ENCODE results near the gene ANO3. TPM values are rescaled to one million over a fixed set of nuclear protein-coding genes. Genes with fewer than 3 reads are reported as not detected.
"Not testable (repeated sequence)": the region's sequence is repeated elsewhere in the genome, so short reads cannot be mapped to it uniquely, and the experiment has no call there.

Gene ANO3
- total RNA-seq, result 1.3 TPM

DNA sequence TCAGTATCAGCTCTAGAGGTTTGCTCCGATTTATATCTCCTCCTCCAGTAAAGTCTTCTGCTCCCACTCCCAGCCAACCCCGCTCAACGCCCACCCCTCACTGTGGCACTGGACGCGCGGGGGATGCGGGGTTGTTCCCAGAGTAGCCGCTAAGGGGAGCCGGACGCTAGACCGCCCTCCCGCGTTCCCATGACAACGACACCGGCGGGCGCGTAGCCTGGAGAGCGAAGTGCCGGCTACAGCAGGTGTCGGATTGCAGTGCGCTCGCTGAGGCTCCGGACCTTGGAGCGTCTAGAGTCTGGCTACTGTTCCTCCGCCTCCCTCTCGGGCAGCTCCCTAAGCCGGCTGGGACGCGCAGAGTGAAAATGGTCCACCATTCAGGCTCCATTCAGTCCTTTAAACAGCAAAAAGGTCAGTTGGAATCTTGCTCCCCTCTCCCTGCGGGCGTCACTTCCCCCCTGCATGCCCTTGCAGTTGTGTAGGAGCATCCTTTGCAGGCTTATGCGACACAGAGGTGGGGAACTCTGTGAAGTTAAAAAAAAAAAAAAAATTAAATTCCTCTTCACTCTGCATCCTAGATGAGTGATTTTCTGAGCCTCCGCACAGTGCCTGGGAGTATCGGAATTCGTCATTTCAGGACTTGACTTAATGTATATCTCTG lies at the start of gene ANO3:
ANO3 (plus strand) TSS at position 220 of the 661 bp plus-strand sequence; CDS start at position 366, 146 bp downstream.
- DNase-seq, result peak; percentile 97

DNA sequence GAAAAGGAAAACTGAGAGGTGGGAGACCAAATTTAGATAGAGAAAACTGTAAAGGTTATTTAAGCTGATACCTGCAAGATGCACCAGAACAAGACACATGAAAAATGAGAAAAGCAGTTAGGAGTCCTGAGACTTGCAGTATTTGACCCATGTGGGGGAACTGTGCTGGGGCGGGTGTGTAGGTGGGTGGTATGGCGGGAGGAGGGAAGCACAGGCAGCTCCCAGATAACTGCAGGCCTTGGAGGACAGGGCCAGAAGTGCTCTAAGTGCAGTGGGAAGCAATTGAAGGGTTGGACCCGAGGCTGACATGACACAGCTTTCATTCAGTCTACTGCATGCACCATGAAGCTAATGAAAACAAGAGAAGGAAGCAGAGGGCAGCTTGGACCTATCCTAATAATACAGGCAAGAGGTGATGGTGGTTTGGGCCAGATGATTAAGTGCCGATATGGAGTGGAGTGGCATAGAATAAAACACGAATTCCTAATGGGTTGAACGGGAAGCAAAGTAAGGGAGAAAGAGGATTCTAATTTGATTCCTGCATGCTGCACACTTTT lies 48.0 kb upstream of the ANO3 start:
- DNase-seq, result no peak

DNA sequence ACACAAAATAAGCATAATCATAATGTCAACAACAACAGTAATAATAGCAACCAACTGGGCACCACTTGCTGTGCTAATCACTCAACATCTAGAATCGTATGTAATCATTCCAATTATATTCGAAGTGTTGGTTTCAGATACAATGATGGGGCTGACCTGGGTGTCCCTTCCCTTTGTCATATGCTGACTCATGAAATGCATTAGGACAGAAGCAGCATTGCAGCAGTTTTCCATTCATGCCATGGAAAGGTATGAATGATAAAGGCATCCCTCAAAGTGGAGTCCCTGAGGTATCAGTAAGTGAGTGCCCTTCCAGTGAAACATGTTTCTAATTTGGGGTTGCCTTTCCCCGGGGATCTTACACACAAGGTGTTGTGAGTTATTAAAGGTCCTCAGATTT lies 46.3 kb upstream of the ANO3 start:
- no peak for DNase-seq

DNA sequence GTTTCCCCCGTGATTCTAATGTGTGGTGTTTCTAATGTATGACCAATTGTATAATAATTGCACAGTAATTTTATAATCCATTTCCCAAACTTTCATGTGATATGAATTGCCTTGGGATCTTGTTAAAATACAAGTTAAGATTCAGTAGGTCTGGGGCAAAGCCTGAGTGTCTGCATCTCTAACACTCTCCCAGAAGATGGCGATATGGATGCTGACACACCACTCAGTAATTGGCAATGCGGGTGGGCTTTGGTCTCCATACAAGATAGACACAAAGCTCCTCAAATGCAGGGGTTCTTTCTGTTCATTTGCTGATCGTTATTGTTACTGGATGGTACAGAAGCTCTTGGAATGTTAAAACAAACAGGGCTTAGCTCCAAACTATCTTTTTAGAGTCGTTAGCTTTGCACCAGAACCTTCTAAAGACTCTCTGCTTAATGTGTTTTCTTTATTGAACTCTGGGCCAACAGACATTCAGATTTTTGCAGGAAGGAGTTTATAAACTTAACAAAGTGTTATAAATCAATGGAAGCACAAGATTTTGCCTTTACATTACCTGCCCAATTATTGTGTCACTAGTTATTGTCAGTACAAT lies 45.4 kb upstream of the ANO3 start:
- DNase-seq, result peak; percentile 54

DNA sequence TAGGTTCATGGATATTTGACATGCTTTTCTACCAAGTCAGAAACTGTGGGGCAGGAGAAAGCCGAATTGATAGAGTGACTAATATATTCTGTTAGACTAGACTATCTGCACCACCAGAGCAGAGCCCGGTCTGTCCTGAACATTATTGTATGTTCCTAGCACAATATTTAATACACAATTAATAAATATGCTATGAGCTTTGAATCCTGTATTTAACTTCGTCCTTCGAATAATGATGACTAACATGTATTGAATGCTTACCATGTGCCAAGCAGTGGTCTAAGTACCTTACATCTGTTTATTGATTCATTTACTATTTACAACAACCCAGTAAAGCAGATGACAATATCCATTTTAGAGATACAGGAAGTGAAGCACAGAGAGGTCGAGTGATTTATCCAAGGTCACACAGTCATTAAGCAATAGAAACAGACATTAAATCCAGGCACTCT lies 44.8 kb upstream of the ANO3 start:
- no peak for DNase-seq

DNA sequence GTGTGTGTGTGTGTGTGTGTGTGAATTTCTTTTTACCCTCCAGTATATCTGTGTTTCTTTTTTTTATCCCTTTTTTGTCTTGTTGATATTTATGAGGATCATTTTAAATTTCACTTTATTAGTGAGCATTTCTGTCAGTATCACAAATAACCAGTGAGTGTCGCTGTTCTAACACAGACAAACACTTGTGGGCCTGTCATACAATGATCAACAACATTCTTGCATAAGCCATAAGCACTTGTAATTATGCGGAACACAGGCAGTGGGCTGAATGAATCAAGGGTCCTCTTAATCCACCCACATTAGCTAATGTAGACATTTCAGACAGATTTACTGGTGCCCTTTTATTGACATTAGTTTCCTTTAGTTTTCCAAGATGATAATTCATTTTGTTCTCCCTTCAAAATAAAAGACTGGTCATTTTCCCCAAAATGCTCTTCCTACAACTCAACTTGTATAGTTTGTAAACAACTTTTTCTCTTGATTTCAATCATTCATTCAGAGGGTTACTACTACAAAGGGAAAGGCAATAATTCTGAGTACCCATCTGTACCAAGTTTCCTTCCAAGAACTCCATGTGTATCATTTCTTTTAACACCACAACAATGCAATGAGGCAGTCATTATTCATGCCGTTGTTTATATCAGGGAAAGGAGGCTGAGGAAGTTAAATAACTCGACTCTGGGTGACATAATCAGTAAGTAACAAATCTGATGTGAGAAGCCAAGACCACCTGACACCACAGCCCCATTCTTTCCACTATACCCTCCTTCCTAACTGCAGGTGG lies 34.5 kb upstream of the ANO3 start:
- DNase-seq, result peak; percentile 76

DNA sequence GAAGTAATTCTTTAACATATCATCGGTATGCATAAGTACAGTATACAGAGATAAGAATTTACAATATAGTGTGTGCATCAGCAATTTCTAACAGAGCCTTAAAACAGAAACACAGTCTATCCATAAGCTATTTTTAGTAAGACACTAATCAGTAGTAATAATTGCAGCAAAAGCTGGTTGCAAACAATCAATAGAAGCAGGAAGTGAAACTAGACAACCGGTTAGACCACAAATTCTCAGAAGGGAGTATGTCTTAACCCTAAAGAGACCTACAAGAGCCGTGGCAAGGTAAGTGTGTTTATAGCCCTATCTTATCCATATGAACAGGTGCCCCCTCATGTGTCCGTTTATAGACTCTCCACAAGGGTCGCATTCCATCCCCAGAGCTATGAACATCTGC lies 15.6 kb upstream of the ANO3 start:
- not testable (repeated sequence) for DNase-seq

DNA sequence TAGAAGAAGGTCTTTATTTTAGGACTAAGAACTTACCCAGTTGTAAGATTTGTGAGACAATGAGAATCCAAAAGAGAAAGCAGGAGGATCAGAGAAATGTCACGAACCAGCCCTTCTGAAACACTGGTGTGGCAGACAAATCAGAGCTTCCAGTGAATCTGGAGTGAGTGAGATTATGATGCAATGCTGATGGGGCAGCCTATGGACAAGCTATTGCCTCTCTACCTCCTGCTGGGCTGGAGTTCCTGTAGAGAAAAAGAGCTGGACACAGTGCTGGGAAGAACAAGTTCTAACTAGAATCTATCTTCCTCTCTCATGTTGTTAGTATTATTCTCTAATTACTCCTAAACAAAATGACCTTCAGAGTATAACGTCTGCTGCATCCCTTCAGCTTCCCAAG lies 12.0 kb upstream of the ANO3 start:
- DNase-seq, result no peak

DNA sequence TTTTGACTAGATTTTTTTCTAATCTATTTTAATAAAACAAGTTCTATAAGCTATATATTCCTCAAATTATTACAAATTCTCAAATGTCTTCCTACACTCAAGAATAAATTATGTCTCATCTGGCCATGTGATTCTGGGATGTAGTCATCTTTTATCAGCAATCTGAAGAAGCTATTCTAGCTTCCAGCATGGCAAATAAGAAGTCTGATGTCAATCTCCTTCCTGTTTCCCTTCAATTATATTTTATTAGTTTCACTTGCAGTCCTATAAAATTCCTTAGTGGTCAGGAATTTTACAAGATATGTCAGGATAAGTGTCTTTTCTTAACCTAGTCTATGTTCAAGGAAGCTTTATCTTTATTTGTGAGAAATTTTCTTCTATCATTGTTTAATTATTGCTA lies 10.4 kb upstream of the ANO3 start:
- no peak for DNase-seq

DNA sequence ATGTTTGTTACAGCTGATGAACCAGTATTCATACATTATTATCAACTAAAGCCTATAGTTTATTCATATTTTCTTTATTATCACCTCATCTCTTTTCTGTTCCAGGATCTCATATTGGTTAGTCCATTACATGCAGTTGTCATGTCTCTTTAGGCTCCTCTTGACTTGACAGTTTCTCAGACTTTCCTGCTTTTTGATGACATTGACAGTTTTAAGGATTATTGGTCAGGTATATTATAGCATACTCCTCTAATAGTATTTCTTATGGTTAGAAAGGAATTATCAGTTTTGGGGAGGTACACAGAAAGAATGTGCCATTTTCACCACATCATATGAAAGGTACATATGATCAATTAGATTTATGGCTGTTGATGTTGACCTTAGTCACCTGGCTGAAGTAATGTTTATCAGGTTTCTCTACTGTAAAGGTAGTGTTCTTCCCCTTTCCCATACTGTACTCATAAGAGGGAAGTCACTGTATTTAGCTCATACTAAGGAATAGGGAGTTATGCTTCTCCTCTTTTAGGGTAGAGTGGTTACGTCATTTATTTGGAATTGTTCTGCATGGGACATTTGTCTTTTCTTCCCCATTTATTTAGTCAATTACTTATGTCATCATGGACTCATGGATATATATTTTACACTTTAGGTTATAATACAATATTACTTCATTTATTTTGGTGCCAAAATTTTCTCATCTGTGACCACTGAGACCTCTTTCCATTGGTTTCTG lies 9.4 kb upstream of the ANO3 start:
- DNase-seq, result no peak

DNA sequence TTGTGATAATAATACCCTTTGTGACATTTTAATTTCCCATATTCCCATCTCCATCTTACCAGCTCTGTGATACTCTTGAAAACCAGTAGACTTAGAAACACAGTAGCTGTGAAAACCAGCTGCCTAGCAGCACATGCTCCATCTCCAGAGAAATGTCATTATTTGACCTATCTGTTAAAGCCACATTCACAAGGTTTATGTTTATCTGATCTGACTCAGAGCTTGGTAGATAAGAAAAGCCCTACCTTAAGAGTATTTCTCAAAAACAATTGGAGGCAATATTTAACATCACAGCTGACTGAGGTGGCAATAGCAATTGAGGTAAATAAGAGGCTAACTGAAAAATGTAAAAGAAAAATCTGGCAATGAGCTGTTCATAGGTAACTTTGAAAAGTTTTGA lies 8.1 kb upstream of the ANO3 start:
- DNase-seq, result no peak

DNA sequence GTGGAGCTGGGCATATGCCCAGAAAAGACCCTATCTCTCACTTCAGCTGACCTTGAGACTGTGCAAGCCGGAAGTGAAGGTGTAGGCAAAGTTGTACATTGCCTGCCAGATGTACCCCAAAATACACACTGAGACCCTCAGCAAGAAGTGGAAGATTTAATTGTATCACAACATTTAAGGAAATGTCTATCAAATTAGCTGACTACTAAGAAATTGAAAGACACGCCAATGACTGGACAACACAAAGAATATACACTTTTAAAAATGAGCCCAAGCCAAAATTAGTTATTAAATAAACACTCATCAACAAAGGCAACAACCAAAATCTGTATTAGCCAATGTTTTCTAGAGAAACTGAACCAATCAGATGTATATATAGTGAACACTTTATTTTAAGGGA lies 7.7 kb upstream of the ANO3 start:
- no peak for DNase-seq

DNA sequence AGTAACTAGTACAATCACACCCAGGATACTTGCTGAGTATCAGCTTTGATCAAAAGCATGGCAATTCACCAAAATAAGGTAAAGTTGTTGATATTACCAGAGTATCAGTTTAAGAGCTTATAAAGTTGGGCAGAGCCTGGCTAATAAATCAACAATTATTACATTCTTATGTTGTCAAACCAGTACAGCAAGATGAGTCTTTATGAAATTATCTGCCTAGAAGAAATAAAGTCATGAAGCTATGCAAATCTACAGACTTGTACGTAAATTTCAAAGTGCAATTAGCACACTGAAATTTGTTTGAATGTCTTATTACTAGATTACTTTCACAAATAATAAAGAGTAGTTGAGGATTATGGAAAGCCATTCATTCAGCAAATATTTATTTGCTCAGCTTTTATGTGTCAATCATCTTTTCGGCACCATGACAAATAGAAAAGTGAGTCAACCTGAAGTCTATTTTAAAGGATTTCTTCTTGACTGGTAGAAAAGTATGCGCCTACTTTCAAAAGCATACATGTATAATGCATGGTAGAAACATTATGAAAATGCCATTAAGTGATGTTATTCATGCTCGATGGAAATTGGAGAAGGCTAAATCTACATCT lies 5.0 kb upstream of the ANO3 start:
- DNase-seq, result peak; percentile 24

DNA sequence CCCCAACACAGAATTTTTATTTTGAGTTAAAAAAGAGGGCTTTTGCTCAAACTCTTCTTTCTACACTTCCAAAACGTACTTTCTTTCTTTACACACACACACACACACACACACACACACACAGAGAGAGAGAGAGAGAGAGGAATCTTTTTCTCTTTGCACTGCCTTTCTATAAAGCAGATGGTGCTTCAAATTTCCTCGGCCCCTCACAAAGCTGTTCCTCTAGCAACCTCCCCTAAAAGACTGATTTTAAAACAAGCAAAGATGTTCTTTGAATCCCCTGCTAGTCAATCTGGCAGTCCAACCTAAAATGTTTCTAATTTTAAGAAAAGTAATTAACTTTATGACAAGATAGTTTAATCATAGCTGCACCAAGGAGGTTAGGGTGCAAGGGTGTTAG lies 2.7 kb upstream of the ANO3 start:
- no peak for DNase-seq

DNA sequence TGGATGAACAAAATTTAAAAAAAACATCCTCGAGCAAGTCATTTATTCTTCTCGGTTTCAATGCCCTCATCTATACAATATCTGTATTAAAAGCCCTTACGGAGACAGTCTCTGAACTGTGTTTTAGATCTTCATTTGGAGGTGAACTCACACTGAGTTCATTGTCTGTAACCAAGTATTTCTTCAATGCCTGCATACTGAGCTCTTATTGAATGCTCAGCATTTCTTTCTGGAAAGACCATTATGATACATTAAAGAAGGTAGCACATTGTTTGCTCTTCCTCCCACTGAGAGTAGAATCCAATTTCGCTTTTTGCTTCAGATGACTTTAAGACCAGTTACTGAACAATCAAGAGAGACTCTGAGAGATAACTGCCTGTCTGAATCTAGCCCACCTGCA lies 1.7 kb upstream of the ANO3 start:
- DNase-seq, result no peak

DNA sequence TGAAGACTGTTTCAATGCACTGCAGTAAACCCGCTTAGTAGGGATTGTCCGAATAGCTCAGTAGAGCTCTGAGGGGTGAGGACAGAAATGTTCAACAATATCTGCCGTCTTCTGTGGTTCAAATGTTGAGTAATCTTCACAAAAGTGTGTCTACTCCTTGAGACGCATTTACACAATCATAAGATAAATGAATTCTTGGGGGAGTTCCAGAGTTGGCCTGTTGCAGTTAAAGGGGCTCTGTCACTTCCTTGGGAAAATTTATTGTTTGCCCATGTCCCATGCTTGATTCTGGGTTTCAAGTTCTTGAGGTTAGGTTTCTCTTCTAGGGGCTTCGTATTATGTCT lies 614 bp downstream of the ANO3 start:
- DNase-seq, result peak; percentile 10

DNA sequence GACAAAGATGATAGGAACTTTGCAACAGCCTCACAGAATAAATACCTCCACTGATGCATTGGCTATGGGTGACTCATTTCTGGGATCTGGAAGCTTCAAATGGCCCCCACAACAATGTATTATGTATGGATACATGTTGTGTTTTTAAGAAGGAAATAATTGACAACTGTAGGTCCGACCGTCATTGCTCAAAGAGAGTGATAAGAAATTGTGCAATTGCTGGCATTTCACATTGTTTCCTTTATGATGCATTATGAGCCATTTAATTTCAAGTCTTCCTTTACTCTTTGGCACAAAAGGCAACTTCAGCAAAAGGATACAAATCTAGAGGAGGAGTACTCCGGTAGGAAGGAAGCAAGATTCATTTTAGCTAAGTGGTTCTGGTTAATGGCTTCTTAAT lies 2.0 kb downstream of the ANO3 start:
- DNase-seq, result no peak

DNA sequence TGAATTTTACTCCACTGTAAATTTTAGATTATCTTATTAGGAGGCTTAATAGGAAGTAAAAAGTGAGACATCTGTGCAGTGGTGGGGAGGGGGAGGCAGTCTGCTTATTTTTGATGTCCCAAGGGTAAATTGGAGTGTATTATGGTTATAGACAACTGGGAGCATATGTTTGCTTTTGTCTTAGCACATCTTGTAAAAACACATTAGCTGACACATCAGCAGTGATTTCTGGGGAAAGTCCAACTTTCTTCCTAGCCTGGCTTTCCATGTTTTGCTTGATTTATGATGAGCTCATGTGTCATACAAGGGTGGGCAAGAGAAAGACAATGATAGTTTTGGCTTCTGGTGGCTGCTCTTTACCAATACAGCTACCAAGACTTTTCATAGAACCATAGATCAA lies 4.0 kb downstream of the ANO3 start:
- peak; percentile 9 for DNase-seq

DNA sequence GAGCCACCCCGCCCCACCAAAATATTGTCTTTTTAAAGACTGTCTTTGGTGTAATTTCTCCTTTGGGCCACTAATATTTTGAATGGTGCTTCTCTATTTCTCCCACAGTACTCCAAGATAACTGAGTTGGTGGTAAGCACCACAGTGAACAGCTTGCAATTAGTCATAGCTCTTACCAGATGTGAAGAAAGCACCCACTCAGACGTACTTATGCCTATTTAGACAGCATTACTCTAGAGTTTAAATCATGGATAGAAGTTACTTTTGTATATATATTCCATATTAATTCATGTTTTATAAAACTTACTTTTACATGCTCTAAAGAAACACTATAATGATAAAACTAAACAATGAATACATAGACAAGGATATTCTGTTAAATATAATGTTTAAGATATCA lies 12.7 kb downstream of the ANO3 start:
- no peak for DNase-seq

DNA sequence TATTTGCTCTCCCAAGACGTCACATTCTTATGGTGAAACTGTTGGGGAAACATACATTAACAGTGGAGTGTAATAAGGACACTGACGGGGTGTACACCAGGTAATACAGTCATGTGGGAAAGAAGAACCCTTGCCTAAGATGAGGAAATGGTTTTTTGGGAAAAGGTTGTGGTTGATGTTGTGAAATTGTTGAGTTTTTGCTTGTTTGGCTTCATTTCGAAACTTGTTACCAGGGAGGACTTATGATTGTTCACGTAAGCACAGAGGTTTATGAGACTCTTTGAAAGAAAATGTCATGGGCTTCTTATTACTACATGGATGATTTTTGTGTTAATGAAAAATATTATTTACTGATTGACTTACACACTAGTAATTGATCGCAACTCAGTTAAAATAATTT lies 16.8 kb downstream of the ANO3 start:
- no peak for DNase-seq

DNA sequence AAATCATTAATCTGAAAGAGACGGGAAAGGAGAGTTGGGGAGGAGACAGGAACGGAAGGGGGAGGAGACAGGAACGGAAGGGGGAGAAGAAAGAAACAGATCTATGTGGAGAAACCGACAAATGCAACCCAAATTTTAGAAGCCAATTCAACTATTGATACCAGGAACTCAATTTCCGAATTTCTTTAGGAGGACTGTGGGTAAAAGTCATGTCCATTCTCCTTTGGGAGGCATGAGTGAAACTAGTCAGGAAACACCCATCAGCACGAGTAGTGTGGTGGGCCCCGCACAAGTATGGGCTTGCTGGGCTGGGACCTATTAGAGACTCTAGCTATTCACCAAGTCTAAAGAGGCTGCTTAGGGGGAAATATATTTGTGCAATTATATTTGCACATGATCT lies 18.1 kb downstream of the ANO3 start:
- DNase-seq, result no peak

DNA sequence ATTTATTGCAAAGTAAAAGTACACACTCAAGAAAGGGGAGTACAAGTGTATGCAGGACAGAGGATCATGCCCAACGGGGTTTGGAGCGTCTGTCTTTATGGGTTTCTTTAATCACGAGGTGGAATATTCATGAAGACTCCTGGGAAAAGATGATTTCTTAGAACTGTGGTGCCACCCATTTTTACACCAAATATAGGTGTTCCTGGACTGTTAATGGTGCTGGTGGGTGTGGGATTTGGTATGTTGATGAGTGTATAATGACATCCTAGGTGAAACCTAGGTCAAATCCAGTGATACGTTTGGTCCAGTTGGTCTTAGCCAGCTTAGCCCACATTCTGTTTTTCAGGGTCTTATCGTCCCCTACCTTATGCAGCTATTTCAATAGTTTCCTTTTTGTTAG lies 21.1 kb downstream of the ANO3 start:
- DNase-seq, result no peak
